Kasumi-1 (cell line): ENCODE measurements around the gene MEIS2.

Source experiments
- DNase-seq, 2 experiments: peaks; one replicate each; lab custom pipeline; 2025; lab: John Stamatoyannopoulos, UW

MEIS2 gene

GRCh38 chr15:36898536-36899126 is 201.7 kb downstream of the MEIS2 start:
- no peak for DNase-seq

GRCh38 chr15:36897834-36898233 is 202.5 kb downstream of the MEIS2 start:
- DNase-seq = no peak

DNA sequence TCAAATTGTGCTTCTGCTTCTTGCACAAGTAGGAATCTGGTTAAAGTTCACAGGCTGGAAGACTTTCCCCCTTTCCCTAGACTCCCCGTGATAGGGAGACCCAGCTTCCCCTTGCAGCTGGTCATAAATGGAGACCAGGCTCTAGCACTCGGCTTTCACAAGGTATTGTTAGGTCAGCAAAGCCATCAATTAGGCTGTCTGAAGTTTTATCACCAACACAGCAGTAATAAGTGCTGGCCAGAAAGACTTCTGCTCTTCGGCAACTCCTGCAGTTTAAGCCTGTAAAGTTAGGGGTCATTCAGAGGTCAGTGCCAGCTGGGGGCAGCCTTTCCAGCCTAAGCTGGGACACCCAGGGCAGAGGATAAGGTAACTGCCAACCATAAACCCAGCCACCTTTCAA is 203.4 kb downstream of the MEIS2 start:
- DNase-seq = no peak

GRCh38 chr15:36894075-36894474 is 206.3 kb downstream of the MEIS2 start:
- DNase-seq = no peak

GRCh38 chr15:36893276-36893675 is 207.1 kb downstream of the MEIS2 start:
- DNase-seq = no peak

DNA sequence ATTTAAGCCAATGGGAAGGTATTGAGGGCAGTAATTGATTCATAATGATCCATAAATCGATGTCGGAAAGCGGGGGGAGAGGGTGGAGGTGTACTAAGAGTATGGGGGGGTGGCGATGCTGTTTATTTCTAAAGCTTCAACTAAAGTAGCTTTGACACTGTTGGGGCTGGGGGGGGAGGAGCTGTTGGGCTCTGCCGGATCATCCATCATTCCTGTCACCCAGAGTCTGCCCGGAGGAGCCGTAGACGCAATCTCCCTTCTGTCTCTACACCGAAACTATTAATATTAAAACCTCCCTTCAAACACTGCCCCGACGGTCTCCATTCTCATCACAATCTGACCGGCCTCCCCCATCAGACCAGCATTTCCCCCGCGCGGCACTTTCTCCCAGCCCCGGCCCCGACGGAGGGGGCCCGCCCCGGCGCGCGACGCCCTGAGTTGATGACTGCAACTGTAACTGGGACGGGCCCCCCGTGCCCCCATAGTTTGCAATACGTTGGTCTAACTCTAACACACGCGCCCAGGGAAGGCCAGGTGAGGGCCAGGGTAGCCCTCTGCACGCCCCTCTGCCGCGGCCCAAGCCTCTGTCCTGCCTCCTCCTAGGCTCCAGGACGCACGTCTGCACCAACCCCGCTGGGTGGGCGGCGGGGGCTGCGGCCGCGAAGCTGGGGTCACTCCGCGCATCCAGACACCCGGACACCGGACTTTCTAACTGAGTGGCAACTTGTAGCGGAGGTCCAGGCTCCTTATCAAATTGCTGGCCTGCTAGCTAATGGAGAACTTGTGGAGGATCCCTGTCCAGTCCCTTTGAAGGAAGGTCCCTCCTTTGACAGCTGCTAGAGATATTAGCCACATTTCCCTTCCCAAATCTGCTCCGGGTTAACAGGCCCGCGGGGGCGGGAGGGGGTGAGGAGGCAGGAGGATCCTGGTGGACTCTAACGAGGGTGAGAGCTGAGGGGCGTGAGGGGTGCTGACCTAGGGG is 212.0 kb downstream of the MEIS2 start:
- no peak for DNase-seq

DNA sequence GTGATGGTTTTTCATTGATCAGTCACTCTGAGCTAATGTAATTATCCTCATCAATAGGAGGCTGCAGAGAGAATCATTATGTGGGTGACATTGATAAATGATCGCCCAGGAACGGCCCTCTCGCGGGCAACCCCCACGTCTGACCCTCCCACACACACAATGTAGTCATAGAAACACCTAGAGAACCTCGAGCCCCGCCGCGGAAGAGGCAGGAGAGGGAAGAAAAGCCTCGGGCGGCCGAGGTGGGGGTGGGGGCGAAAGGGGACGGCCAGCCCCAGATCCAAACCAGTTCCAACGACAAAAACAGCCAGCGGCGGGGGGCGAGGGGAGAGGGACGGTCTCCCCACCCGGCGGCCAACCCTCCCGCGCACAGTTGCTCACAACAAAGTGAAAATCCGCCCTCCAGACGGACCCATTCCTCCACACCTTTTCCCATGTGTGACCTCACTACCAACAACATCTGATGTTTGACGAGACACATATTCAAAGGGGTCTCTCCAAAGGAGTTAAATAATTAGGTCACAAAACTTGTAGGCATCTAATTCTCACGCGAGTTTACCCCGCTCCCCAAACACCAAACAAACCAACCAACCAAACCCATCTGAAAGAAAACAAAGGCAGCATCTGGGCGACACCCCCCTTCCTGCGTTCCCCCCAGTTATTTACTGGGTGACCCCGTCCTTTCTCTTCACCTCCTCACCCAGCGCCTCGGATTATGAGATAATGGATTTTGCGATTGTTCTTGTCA is 213.0 kb downstream of the MEIS2 start:
- no peak for DNase-seq

GRCh38 chr15:36886701-36887100 is 213.6 kb downstream of the MEIS2 start:
- no peak for DNase-seq

DNA sequence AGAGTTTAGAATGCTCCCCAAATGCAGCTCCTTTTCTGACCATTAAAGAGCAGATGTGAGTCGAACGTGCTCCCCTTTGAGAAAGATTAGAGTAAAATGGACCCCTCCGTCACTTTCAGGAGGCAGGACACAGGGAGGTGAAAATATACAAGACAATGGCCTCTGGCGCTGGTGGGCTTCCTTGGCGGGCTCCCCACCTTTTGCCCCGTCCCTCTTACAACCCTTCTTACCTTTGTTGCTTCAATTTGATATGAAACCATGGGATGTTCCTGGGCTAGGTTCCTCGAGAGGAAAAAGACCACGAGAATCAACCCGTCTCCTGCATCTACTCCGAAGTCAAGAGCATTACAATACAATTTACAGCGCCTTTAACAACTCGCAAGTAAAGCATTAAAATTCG is 214.2 kb downstream of the MEIS2 start:
- DNase-seq = no peak

GRCh38 chr15:36885771-36886170 is 214.6 kb downstream of the MEIS2 start:
- no peak for DNase-seq

- DNase-seq = no peak
Observed at GRCh38 chr15:36884936-36885635, 215.3 kb downstream of the MEIS2 start.

DNA sequence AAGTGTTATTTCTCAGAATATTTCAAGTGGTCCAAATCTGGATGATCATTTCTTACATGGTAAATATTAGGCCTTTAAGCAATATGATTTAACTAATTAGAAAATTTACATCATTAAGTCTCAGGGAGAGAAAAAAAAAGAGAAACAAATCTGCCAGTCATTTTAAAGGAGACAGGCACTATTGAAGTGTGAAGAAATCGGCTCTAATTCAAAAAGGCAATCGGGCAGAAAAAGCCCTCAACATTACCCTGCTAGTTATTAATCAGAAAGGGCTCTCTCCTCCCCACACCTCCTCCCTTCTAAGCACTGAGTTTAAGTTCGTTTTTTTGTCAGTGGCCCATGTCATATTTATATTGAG is 215.9 kb downstream of the MEIS2 start:
- DNase-seq = no peak

DNA sequence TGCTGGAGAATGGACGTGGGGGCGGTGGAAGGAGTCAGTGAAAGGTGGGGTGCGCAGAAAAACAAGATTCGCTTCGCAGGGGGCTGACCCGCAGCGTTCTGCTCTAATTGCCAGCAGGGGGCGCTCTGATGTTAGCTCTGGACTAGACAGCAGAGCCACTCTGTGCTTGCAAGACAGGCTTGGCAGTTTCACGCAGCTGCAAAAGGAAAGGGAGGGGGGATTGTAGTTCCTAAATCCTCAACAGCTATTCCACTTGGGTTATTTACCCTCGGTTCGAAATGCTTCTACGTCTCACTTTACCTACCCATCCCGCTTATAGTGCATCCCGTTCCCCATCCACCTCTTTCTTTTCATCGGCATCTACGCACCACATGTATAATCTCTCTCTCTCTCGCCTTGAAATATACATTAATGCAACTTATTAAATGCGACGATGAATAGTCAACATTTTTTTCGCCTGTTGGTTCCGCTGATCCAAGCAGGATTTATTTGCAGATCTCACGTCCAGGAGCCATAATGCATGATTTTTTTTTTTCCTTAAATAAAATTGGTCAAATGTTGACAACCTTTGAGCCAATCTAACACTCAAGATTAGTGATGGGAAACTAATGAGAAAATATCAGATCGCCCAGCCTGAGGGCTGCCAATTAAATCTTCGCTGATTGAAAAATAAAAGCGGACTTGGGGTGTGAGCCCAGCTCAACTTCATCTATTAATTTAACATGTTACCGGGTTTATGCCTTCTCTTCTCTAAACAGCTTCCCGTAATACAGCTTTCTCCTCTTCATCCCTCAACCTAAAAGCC is 216.4 kb downstream of the MEIS2 start:
- peak; percentile 37 to 45 for DNase-seq

- DNase-seq = no peak
Observed at GRCh38 chr15:36882487-36883131, 217.7 kb downstream of the MEIS2 start.

GRCh38 chr15:36882056-36882455 is 218.3 kb downstream of the MEIS2 start:
- DNase-seq = no peak

DNA sequence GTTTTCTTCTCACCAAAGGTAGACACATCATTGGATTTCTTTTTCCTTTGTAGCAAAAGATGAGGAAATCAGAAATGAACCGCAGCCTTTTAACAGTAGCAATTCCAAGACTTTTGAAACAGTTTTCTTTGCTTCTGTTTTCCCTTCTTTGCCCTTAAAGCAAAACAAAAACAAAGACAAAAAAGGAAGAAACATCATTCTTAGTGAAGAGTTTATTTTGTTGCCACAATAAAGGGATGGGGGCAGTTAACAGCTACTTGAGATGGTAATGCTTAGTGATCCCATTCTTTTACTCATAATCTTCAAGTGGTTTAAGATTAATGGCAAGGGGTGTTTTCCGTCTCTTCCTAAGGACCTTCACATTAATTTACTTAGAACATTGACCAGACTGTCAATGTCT is 218.8 kb downstream of the MEIS2 start:
- no peak for DNase-seq

DNA sequence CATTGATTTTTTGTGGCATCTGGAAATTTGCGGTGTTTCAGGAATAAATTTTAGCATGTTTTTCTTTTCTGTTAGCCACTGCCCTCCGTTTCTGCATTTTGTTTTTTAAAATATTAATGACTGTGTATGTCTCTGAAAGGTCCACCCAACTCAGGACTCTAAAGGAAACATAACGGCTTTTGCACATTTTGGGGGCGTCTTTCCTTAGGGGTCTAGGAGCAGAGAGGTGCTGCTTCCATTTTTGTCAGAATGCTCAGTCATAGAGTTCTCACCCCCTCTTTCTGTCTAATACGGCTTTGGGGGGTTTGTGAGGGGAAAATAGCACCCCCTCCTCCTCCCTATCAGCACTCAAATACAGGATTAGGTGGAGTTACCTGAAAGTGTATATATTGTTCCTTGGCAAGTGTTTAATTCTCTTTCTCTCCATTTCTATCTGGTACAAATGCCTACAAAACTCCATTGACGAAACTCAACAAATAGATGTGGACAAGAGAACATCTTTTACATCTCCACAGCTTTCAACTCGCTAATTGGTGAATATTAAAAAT is 219.4 kb downstream of the MEIS2 start:
- no peak for DNase-seq

DNA sequence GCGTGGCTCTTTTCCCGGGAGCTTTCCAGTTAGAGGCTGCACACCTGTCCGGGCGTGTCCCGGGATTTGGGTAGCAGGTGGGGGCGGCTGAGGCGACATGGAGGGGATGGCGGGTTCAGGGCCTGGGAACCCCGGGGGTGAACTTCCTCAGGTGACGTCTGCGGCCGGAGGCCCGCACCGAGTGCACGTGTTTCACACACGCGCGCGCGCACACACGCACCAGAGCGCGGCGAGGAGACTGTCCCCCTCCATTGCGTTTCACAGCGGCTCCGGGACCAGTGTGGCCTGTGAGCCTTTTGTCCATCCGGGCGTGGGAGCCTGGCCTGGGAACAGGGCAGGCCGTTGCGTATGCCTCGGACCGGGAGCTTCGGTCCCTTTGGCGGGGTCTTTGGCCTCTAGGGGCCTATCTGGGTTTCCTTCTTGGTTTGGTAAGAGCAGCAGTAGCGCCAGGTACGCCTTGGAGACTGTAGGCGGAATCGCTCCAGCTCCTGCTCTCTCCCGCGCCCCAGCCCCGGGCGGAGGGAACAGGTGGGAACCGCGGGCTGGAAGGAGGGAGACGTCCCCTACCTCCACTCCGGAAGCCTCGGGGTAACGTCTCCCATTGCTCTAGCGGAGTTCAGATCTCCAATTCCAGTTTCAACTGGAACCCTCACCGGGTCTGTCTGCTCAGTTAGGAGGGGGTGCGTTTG is 220.0 kb downstream of the MEIS2 start:
- DNase-seq = no peak

GRCh38 chr15:36879568-36880222 is 220.7 kb downstream of the MEIS2 start:
- DNase-seq = no peak
